Bone marrow (tissue), 2 donors: ENCODE measurements around the gene STK32B.

ENCODE experiments used
- DNase-seq, 2 donors: peaks; one replicate each; lab custom pipeline; 2025; lab: John Stamatoyannopoulos, UW

STK32B gene

DNA sequence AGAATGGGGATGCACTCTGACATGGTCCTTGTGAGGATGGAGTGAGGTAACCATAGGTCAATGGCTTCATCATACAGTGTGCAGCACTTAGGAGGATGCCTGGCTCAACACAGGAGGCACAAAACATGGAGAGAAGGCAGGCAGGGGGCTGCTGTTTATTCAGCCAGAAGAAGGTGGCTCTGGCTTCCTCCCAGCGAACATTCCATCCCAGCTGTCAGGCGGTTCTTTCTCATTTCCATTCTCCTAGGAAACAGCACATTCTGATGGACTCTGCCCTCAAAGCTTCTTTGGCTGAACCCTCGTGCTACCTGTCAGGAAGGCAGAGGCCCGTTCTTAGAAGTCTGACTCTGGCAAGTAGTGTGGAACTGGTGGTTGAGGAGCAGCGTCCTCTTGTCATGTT, 18.6 kb downstream of the STK32B start:
- no peak for DNase-seq

DNA sequence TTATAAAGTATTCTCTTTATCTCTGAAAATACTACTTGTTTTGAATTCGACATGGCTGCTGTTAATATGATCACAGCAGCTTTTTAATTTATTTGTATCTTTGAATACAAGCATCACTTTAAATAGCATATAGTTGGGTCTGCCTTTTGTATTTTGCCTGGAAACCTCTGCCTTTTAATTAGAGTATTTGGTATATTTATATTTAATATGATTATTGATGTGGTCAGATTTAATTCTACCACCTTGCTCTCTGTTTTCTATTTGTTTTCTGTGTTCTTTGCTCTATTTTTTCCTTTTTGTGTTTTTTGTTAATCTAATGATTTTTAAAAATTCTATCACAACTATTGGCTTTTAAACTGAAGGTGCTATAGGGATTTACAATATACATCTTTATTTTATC, 21.7 kb downstream of the STK32B start:
- no peak for DNase-seq

DNA sequence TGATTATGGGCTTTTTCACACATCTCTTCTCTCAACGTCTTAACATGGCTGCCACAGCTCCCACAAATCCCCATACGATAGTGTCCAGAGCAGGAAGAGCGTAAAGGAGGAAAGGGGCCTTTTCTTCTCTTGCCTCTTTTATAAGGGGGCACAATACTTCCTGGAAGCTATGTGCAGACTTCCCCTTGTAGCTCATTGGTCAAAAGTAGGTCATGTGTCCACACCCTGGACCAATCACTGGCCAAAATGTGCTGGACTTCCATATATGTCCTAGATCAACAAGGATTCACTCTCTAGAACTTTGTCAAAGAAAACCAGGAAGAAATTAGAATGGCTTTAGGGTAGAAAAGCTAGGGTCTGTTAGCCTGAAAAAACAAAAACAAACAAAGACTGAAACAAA, 26.7 kb downstream of the STK32B start:
- DNase-seq, result no peak

DNA sequence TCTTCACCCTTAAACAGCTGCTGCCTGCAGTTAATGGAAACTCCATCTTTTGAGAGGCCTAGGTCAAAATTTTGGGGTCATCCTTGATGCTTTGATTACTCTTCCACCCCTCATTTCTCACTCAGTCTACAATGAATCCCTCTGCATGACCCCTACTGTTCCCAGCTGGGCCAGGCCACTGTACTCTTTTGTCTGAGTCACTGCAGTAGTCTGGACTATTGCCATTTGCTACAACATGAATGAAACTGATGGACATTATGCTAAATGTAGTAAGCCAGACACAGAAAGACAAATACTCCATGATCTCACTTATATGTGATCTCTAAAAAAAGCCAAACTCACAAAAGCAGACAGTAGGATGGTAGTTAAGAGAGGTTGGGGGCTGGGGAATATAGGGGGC, 28.3 kb downstream of the STK32B start:
- no peak for DNase-seq

DNA sequence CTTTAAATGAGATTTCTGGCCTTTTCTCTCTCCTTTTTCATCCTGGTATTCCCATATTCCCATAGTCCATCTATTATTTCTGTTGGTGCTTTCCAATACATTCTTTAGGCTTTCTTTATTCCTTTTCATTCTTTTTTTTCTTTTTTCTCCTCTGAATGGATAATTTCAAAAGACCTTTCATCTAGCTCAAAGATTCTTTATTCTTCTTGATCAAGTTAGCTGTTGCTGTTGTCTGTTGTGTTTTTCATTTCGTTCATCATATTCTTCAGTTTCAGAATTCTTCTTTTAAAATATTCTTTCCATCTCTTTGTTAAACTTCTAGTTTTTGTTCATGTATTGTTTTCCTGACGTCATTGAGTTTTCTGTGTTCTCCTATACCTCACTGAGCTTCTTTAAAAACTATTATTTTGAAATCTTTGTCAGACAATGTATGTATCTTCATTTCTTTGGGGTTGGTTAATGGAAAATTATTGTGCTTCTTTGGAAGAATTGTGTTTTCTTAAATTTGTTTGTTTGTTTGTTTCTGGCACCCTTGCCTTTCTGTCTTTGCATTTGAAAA, 30.2 kb downstream of the STK32B start:
- DNase-seq, result no peak

DNA sequence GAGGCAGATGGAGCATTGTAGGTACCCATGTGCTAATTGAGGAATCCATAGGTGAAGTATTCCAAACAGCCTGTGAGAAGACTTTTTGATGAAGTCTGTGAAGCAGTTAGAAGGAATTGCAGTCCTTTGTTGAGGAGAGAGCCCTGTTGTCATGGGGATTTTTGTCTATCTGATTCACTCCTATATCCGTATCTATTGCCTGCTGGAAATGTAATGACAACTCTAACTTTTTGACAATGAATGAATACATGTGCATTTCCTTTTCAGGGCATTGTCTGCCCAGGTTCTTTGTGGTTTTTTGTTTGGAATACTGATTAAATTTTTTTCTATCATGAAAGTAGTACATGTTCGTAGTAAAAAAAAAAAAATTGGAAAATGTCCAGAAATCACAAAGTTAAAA, 31.1 kb downstream of the STK32B start:
- DNase-seq, result no peak

DNA sequence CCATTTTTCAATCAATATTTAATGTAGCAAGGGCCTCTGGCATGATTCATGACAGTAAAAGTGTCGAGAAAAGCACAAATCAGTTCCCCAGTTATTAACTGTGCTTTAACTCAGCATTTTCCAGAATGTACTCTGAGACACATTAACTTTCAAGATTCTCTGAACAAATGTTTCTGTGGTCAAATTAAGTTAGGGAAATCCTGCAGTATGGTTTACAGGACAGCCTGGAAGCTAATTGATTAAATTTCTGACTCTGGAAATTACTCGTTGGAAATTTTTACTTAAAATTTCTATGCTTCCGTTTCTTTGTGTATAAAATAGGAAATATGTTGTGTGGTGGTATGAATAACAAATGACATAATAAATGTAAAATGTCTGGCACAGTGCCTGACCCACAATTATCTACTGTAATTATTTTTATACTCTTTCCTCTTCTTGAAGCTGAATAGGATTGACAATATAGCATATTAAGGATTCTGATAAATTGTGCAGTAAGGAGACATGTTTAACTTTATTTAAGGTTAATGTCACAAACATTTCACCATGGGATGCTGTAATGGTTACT, 33.7 kb downstream of the STK32B start:
- DNase-seq, result no peak

DNA sequence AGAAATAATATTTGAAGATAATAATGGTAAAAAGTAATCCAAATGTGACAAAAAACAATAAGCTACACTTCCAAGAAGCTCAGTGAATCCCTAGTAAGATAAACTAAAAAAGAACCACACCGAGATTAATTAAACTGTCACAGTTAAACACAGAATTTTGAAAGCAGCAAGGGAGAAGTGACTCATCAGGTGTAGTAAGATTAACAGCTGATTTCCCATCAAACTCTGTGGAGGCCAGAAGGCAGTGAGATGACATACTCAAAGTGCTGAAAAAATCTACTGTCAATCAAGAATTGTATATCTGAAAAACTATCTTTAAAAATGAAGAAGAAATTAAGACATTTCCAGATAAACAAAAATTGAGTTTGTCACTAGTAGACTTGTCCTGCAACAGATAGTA, 35.3 kb downstream of the STK32B start:
- DNase-seq, result no peak

DNA sequence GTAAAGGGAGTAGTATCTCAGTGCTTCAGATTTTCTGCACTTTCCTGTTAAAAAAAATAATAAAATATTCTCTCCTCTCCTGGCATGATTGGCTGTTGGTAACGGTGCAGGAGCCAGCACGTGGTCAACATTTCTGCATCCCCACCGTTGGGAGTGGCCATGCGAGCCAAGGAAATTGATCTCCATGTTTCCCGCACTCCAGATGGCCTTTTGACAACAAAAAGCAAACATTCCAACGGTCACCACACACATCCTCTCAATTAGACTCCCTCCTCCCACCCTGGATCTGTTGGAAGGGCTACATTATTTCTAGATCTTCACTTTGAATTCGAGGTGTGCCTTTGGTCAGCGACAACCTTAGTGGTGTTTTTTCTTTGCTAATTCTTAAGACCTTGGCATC, 45.0 kb downstream of the STK32B start:
- DNase-seq, result no peak

DNA sequence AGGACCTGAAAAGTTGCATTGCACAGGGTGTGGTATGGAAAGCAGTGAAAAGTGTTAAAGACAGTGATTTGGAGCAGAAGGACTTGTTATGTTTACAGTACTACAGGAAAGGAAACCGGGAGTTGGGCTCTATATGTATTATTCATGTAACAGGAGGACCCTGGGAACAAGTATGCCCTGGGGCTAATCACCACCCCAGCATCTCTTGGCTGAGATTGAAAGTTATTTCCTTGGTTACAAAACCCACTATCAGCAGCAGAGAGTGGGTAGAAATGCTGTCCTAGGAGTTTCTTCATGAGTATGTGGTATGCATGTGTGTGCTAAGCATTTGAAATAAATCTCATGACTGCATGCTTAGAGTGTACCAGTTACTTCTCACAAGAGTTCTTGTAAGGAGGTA, 46.9 kb downstream of the STK32B start:
- no peak for DNase-seq

DNA sequence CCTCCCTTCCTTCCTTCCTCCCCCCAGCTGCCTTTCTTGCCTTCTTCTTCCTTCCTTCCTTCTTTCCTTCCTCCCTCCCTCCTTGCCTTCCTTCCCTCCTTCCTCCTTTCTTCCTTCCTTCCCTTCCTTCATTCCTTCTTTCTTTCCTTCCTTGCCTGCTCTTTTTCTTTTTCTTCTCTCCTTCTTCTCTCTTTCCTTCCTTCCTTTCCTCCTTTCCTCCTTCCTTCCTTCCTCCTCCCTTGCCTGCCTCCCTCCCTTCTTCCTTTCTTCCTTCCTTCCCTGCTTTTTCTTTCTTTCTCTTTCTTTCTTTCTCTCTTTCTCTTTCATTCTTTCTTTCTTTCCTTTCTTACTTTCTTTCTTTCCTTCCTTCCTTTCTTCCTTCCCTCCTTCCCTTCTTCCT, 49.1 kb downstream of the STK32B start:
- no peak for DNase-seq

DNA sequence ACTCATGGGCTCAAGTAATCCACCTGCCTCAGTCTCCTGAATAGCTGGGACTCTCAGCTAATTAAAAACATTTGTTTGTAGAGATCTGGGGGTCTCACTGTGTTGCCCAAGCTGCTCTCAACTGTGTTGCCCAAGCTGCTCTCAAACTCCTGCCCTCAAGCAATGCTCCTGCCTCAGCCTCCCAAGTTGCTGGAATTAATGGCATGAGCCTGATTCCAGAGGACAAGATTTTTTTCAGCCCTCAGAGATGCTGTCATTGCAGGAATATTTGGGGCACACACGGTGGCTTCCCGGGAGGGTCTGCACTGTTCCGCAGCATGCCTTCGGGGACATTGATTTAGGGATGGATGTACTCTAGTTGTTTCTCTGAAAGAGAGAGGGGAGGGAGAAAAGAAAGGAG, 49.7 kb downstream of the STK32B start:
- DNase-seq, result no peak

DNA sequence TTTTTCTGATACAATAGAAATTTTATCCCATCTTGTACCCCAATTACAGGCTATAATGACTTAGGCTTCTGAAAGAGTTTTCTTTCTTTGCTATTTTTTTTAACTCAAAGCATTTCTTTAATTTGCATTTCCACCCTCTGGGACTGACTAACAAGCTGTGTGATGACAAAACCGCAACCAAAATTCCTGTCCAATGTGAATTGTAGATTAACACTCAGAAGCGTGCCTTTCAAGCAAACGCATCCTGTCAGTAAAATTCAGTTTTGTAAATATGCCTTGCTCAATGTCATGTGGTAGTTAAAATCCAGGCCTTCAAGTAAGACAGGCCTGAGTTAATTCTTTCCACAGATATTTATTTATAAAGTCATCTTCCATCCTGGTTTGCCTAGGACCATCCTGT, 50.3 kb downstream of the STK32B start:
- DNase-seq, result no peak

DNA sequence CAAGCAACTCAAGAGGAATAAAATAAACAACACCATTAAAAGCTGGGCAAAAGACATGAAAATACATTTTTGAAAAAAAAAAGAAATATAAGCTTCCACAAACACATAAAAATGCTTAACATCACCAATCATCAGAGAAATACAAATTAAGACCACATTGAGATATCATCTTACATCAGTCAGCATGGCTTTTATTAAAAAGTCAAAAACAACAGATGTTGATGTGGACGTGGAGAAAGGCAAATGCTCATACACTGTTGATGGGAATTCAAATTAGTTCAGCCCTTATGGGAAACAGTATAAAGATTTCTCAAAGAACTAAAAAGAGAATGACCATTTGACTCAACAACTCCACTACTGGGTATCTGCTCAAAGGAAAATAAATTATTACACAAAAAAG, 59.6 kb downstream of the STK32B start:
- no peak for DNase-seq

DNA sequence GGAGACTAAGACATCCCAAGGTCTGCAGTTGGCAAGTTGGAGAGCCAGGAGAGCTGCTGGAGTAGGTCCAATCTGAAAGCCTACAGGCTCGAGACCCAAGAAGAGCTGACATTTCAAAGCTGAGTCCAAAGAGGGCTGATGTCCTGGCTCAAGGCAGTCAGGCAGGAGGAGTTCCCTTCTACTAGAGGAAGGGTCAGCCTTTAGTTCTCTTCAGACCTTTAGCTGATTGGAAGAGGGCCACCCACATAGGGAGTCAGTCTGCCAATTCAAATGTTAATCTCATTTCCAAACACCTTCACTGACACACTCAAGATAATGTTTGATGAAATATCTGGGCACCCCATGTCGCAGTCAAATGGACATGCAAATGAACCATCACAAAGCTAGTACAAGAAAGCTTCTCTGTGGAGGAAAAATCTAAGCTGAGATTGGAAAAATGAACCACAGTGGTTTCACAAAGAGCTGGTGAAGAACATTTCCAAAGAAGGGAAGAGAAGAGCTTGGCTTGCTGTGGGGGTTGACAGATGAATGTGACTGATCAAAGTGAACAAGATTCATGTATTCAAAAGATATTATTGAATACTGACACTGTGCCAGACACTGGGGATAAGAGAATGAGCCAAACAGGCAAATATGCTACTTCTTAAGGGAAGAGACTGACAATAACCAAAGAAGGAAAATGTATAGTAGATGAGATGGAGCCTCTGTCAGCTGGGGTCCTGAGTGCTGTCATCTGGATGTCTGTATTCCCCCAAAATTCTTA, 61.2 kb downstream of the STK32B start:
- no peak for DNase-seq

DNA sequence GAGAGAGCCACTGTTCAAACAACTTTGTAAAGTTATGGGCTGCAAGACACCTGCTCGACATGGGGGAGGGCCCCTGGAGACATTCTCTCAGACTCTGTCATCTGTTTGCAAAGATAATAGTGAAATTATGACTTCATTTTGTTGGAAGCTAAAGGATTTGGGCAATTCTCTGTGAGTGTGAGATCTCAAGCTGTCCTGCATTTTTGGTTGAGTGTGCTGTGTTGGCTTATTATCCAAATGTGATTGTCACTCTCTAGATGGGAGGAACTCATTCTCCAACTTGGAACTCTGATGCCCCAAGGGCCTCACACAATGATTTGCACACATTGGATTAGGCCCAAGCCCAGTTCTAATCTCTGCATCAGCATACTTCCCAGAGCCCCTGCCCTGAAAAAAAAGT, 63.7 kb downstream of the STK32B start:
- DNase-seq, result no peak

DNA sequence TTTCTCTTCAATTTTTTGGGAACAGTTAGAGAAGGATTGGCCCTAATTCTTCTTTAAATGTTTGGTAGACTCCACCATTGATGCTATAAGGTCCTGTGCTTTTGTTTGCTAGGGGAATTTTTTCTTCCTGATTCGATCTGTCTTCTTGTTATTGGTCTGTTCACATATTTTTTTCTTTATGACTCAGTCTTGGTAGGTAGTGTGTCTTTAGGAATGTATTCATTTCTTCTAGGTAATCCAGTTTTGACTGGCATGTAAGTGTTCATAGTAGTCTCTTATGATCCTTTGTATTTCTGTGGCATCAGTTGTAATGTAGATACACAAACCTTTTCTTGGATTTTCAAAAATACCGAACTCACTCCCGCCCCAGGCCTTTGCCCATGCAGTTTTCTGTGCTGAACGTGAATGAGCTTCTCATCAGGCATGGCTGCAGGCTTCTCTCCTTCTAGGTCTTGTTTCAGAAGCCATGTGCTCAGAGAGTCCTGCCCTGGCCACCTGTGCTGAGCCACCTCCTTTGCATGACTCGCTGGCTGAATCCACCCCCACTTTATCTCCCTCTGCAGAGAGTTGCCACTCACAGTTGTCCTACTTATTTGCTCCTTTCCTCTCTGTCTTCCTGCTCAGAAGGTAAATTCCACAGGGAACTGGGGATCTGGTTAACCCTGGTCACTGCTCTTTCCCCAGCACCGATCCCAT, 67.0 kb downstream of the STK32B start:
- no peak for DNase-seq

DNA sequence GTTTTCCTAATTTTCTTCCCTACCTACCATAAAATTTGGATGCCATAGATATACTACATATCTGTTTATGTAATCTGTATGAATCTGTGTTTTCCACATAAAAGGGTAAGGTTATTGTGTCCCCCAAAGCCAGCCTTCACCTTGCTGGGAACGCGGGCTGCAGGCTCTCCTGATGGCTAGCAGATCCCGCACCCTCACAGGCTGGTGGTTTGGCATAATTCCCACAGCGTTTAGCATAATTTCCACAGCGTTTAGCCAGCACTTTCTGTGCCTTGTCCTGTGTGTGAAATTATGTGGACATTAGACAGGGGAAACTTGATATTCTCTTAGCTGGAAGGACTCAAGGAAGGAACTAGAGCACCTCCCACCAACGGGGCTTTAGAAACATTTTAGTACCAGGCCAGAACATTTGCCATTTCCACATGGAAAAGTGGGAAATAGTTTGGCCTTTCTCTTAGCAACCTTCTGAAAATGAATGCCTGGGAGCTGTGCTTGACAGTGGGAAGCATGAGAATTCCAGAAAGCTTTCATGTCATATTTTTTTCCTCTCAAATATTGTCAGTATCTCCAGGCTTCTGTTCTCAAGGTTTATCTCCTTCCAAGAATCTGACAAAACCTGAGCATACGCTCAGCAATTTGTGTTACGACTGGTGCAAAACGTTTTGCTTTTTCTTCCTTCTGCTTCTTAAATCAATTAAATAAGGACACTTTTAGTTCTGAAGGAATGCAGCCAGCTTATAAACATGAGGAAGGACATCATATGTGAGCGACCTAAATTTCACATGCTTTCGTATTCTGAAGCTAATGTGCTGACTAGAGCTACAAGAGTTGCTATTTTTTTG, 67.9 kb downstream of the STK32B start:
- DNase-seq, result no peak

DNA sequence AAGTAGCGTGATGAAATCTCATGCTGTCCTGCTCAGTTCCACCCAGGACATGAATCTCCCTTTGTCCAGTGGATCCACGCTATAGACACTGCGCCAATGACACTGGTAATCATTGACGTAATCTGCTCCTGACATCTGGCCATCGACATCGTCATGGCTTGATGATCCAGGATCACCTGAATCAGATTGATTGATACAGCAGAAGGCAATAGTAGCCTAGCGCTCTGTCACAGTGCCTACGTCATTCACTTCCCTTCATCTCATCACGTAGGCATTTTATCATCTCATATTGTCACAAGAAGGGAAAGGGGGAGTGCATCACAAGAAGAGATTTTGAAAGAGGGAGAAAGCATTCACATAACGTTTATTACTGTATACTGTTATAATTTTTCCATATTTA, 68.8 kb downstream of the STK32B start:
- no peak for DNase-seq

DNA sequence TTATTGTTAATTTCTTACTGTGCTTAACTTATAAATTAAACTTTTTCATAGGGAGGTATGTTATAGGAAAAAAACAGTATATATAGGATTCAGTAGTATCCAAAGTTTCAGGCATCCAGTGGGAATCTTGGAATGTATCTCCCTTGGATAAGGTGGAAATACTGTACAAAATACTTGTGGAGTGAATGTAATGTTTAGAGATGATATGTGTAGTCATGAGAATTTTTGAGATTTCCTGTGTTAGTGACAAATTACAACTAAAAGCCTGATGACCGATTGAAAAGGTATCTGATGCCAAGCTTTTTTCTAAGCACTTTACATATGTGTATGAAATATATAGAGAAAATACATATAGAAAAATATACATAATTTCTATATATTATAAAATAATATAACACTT, 69.2 kb downstream of the STK32B start:
- no peak for DNase-seq

DNA sequence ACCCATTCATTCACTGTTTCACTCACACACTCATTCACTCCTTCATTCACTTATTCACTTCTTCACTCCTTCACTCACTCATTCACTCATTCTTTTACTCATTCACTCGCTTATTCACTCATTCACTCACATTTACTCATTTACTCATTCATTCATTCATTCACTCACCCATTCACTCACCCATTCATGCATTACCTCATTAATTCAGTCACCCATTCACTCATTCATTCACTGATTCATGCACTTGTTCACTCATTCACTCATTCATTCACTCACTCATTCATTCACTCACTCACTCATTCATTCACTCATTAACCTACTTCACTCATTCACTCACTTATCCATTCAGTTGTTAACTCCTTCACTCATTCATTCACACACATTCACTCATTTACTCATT, 70.8 kb downstream of the STK32B start:
- DNase-seq, result no peak

DNA sequence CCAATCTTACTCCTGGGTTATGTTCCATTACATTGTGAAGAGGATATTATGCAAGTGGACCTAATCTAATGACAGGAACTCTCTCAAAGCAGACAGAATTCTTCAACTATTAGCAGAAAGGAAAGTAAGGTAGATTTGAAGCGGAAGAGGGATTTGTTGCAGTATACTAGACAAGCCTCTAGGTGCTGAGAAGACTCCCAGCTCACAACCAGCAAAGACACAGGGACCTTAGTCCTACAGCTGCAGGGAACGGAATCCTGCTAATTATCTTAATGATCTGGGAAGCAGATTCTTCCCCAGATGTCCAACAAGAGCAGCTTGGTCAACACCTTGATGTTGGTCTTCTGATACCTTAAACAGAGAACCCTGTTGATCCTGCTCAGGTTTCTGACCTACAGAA, 73.6 kb downstream of the STK32B start:
- DNase-seq, result no peak
